Keratinocyte (primary cell): Measurements from ENCODE around the gene BRSK1. TPM values are rescaled to one million over a fixed set of nuclear protein-coding genes. Genes with fewer than 3 reads are reported as not detected.

Experiments used
- DNase-seq: peaks from one replicate; pipeline ENCODE4 v3.0.0-alpha.2; 2011; ENCODE audit warnings: low read depth, missing footprints, low spot score
- FAIRE-seq: peaks from 2 replicates; lab custom pipeline; 2011; peaks lifted over from hg19 to GRCh38; lab: Jason Lieb, UNC
- H2AFZ ChIP-seq: 2 replicates; pipeline ENCODE4 v1.6.0; 2012; ENCODE audit warnings: low read length, control low read depth, inconsistent platforms; ENCODE audit not compliant: control insufficient read depth
- H3K27ac ChIP-seq: 2 replicates; pipeline ENCODE4 v1.5.1; 2011; ENCODE audit warnings: low read length; ENCODE audit not compliant: control insufficient read depth, insufficient read depth
- H3K27me3 ChIP-seq: 3 replicates; pipeline ENCODE4 v1.6.0; 2011; ENCODE audit warnings: low read length; ENCODE audit not compliant: control insufficient read depth, insufficient read depth; ENCODE audit errors: extremely low read depth
- H3K36me3 ChIP-seq, 2 experiments: 2 replicates in 1 of 2; 3 replicates in 1 of 2; pipeline ENCODE4 v1.5.1; 2011; ENCODE audit warnings: low read length in 2 of 2, mild to moderate bottlenecking in 1 of 2; ENCODE audit not compliant: control insufficient read depth in 2 of 2, insufficient read depth in 2 of 2; ENCODE audit errors: extremely low read depth in 1 of 2
- H3K4me1 ChIP-seq: 3 replicates; pipeline ENCODE4 v1.5.1; 2011; ENCODE audit warnings: low read length; ENCODE audit not compliant: control insufficient read depth, insufficient read depth; ENCODE audit errors: extremely low read depth
- H3K4me2 ChIP-seq: 3 replicates; pipeline ENCODE4 v1.6.0; 2011; ENCODE audit warnings: low read depth, low read length; ENCODE audit not compliant: control insufficient read depth, insufficient read depth; ENCODE audit errors: extremely low read depth
- H3K4me3 ChIP-seq, 3 experiments: fragments of 200-600 bp in 1 of 3; sonication (generic) in 1 of 3; 2 replicates in 2 of 3; 3 replicates in 1 of 3; pipeline ENCODE4 v1.5.1; 2011 to 2016; ENCODE audit warnings: low read length in 3 of 3, mild to moderate bottlenecking in 3 of 3, control low read depth in 2 of 3, inconsistent platforms in 1 of 3, low read depth in 1 of 3, mixed read lengths in 1 of 3, mixed run types in 1 of 3, moderate library complexity in 1 of 3; ENCODE audit not compliant: control insufficient read depth in 2 of 3, insufficient read depth in 2 of 3; ENCODE audit errors: extremely low read depth in 1 of 3
- H3K79me2 ChIP-seq: 2 replicates; pipeline ENCODE4 v1.6.0; 2012; ENCODE audit warnings: low read length; ENCODE audit not compliant: control insufficient read depth, insufficient read depth
- H3K9ac ChIP-seq: 3 replicates; pipeline ENCODE4 v1.6.0; 2011; ENCODE audit warnings: low read length; ENCODE audit not compliant: control insufficient read depth, insufficient read depth; ENCODE audit errors: extremely low read depth
- H3K9me1 ChIP-seq: 3 replicates; pipeline ENCODE4 v1.6.0; 2011; ENCODE audit warnings: low read length; ENCODE audit not compliant: control insufficient read depth, insufficient read depth; ENCODE audit errors: extremely low read depth
- H3K9me3 ChIP-seq: 2 replicates; pipeline ENCODE4 v1.5.1; 2012; ENCODE audit warnings: low read depth, low read length; ENCODE audit not compliant: control insufficient read depth
- H4K20me1 ChIP-seq: 3 replicates; pipeline ENCODE4 v1.6.0; 2011; ENCODE audit warnings: low read length; ENCODE audit not compliant: control insufficient read depth, insufficient read depth; ENCODE audit errors: extremely low read depth
- EZH2 ChIP-seq: IDR thresholded peaks from one replicate; pipeline ENCODE4 v1.6.1; 2012; ENCODE audit warnings: inconsistent platforms, mild to moderate bottlenecking, low read length, moderate library complexity
- dilution Hi-C: fragments of 300-500 bp; cut with MboI; formaldehyde crosslinking; loops from one replicate; pipeline ENCODE4 v1.7.0; 2020; ENCODE audit warnings: low sequenced_read_pairs; ENCODE audit not compliant: extremely low pct_ligation_motif_present
- polyA plus RNA-seq, 5 experiments: library from polyadenylated mRNA; depleted of rRNA in 3 of 5; stranded (reverse) in 3 of 5; stranded (forward) in 1 of 5; unstranded in 1 of 5; fragments of >200 nt; gene quantifications; 1 replicate in 1 of 5; 2 replicates in 3 of 5; 3 replicates in 1 of 5; pipeline versions ENCODE4 v1.2.1 to v1.2.3, GENCODE V29; 2011 to 2012; ENCODE audit warnings: missing spikeins in 2 of 5, low read depth in 1 of 5, low replicate concordance in 1 of 5
- TF ChIP-seq, protein P1 (sequence below), 3 experiments: IDR thresholded peaks in 1 of 3; conservative IDR thresholded peaks in 1 of 3; optimal IDR thresholded peaks in 1 of 3; 2 replicates in 2 of 3; 3 replicates in 1 of 3; pipeline versions ENCODE3 to v1.5.1; 2011; ENCODE audit warnings: low read length in 3 of 3, mild to moderate bottlenecking in 3 of 3, moderate library complexity in 2 of 3, control low read depth in 1 of 3, inconsistent platforms in 1 of 3; ENCODE audit not compliant: insufficient read depth in 2 of 3; ENCODE audit errors: extremely low read depth in 1 of 3

Gene BRSK1
- polyA plus RNA-seq, 1 donor (not counting 4 experiments of a cell fraction or from before 2014, with no cell fraction given): 0.46 TPM

DNA sequence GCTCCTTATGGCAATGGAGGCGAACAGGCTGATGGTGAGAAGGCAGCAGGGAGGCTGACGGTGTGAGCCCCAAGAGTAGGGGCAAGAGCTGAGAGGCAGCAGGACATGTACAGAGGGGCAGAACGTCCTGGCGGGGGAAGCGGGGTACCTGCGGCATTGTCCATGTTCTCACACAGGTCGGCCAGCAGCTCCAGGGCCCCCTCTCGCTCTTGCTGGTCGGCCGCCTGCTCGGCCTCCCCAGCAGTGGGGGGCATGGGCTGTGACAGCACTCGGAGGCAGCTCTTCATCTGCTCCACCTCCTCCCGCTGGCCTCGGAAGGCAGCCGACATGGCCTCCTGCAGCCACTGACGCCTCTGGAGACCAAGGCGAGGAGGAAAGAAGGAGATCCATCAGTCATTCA is 6.3 kb upstream of the BRSK1 start:
- H3K36me3 ChIP-seq: peaks cover 16 to 20% of the 10 kb centered on the region in 2 experiments
- FAIRE-seq: no peak
- no peaks in the 10 kb centered on the region for H4K20me1 ChIP-seq
- H3K27me3 ChIP-seq: no peaks in the 10 kb centered on the region
- no peak overlapping the region for H3K27ac ChIP-seq
- H3K79me2 ChIP-seq: peaks cover 7% of the 10 kb centered on the region
- TF ChIP-seq, protein P1, sequence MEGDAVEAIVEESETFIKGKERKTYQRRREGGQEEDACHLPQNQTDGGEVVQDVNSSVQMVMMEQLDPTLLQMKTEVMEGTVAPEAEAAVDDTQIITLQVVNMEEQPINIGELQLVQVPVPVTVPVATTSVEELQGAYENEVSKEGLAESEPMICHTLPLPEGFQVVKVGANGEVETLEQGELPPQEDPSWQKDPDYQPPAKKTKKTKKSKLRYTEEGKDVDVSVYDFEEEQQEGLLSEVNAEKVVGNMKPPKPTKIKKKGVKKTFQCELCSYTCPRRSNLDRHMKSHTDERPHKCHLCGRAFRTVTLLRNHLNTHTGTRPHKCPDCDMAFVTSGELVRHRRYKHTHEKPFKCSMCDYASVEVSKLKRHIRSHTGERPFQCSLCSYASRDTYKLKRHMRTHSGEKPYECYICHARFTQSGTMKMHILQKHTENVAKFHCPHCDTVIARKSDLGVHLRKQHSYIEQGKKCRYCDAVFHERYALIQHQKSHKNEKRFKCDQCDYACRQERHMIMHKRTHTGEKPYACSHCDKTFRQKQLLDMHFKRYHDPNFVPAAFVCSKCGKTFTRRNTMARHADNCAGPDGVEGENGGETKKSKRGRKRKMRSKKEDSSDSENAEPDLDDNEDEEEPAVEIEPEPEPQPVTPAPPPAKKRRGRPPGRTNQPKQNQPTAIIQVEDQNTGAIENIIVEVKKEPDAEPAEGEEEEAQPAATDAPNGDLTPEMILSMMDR (optimal IDR thresholded peaks at IDR 0.05 in 1 of 3, IDR thresholded peaks at IDR 0.05 in 1 of 3, conservative IDR thresholded peaks at IDR 0.05 in 1 of 3; ENCODE audit: extremely low read depth in 1 of 3, insufficient read depth in 2 of 3, low read length in 3 of 3): no peak
- TF ChIP-seq EZH2: no peak
- H3K4me3 ChIP-seq: no peak overlapping the region
- H3K9ac ChIP-seq: no peak overlapping the region
- no peak overlapping the region for H3K4me2 ChIP-seq
- no peak for DNase-seq
- H3K4me1 ChIP-seq: peaks cover 14% of the 10 kb centered on the region
- dilution Hi-C loops: no loop called here
- H3K9me3 ChIP-seq: no peaks in the 10 kb centered on the region
- no peak overlapping the region for H2AFZ ChIP-seq
- H3K9me1 ChIP-seq: no peaks in the 10 kb centered on the region

DNA sequence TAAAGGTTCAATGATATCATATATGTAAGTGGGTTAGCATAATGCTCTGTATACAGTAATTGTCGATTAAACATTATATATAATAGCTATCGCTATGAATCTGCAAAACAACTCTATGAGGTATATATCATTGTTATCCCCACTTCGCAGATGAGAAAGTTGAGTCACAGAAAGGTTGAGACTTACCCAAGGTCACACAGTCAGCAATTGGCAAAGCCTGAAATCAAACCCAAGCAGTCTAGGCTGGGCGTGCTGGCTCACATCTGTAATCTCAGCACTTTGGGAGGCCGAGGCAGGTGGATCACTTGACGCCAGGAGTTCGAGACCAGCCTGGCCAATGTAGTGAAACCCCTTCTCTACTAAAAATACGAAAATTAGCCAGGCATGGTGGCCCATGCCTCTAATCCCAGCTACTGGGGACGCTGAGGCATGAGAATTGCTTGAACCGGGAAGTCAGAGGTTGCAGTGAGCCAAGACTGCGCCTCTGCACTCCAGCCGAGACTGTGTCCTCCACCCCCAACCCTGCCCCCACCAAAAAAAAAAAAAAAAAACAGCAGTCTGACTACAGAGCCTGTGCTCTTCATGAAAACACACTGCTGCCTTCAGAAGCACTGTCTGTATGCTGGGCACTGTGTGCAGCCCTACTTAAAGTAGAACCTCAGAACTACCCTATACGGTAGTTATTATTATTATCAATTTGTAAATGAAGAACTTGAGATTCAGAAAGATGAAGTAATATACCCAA is 5.2 kb upstream of the BRSK1 start:
- FAIRE-seq: no peak
- H3K9me3 ChIP-seq: no peaks in the 10 kb centered on the region
- no peak overlapping the region for H2AFZ ChIP-seq
- H3K27ac ChIP-seq: peak overlapping the region; percentile 80
- no peaks in the 10 kb centered on the region for H3K9me1 ChIP-seq
- H3K4me1 ChIP-seq: peaks cover 14% of the 10 kb centered on the region
- dilution Hi-C loops: no loop called here
- H3K4me2 ChIP-seq: peak overlapping the region; percentile 90
- no peak for DNase-seq
- H3K4me3 ChIP-seq: peak overlapping the region; percentile 81 to 90 (median 81)
- TF ChIP-seq EZH2: no peak
- TF ChIP-seq, protein P1 (optimal IDR thresholded peaks at IDR 0.05 in 1 of 3, IDR thresholded peaks at IDR 0.05 in 1 of 3, conservative IDR thresholded peaks at IDR 0.05 in 1 of 3; ENCODE audit: extremely low read depth in 1 of 3, insufficient read depth in 2 of 3, low read length in 3 of 3): no peak
- peaks cover 12 to 15% of the 10 kb centered on the region in 2 experiments for H3K36me3 ChIP-seq
- peaks cover 7% of the 10 kb centered on the region for H3K79me2 ChIP-seq
- no peaks in the 10 kb centered on the region for H4K20me1 ChIP-seq
- no peak overlapping the region for H3K9ac ChIP-seq
- no peaks in the 10 kb centered on the region for H3K27me3 ChIP-seq
